Mesenchymal stem cell (in vitro differentiated cells and primary cell): ENCODE data around the gene ATP1A2.

Experiments used
- DNase-seq: peaks from one replicate; pipeline ENCODE4 v3.0.0-alpha.2; 2013
- H2AFZ ChIP-seq: one replicate; pipeline ENCODE4 v1.6.1; 2013; ENCODE audit warnings: low read depth, mild to moderate bottlenecking, control low read depth, inconsistent platforms, low read length, moderate library complexity
- H2AK5ac ChIP-seq: 2 replicates; pipeline ENCODE4 v1.6.1; 2013; ENCODE audit warnings: low read length, moderate library complexity, mild to moderate bottlenecking, inconsistent platforms; ENCODE audit not compliant: severe bottlenecking
- H2BK120ac ChIP-seq: one replicate; pipeline ENCODE4 v1.6.1; 2013; ENCODE audit warnings: low read depth, mild to moderate bottlenecking, inconsistent platforms, low read length, moderate library complexity
- H2BK12ac ChIP-seq, 2 experiments: one replicate each; pipeline ENCODE4 v1.6.1; 2013; ENCODE audit warnings: inconsistent platforms in 2 of 2, low read length in 2 of 2, mild to moderate bottlenecking in 2 of 2, moderate library complexity in 2 of 2, control low read depth in 1 of 2
- H2BK15ac ChIP-seq: one replicate; pipeline ENCODE4 v1.6.1; 2013; ENCODE audit warnings: mild to moderate bottlenecking, low read depth, inconsistent platforms; ENCODE audit not compliant: poor library complexity, severe bottlenecking
- H2BK5ac ChIP-seq: 2 replicates; pipeline ENCODE4 v1.6.1; 2013; ENCODE audit warnings: low read depth, mild to moderate bottlenecking, low read length, control low read depth, inconsistent platforms; ENCODE audit not compliant: poor library complexity, severe bottlenecking
- H3K14ac ChIP-seq, 2 experiments: one replicate each; pipeline ENCODE4 v1.6.1; 2013; ENCODE audit warnings: inconsistent platforms in 2 of 2, low read length in 2 of 2, control low read depth in 1 of 2, mild to moderate bottlenecking in 1 of 2, moderate library complexity in 1 of 2
- H3K18ac ChIP-seq, 2 experiments: one replicate each; pipeline ENCODE4 v1.6.1; 2013; ENCODE audit warnings: inconsistent platforms in 2 of 2, low read length in 2 of 2, control low read depth in 1 of 2, low read depth in 1 of 2, mild to moderate bottlenecking in 1 of 2
- H3K23ac ChIP-seq, 2 experiments: one replicate each; pipeline ENCODE4 v1.6.1; 2013; ENCODE audit warnings: inconsistent platforms in 2 of 2, low read length in 2 of 2, mild to moderate bottlenecking in 2 of 2, moderate library complexity in 2 of 2, control low read depth in 1 of 2
- H3K27ac ChIP-seq: 2 replicates; pipeline ENCODE4 v1.5.1; 2013; ENCODE audit warnings: mild to moderate bottlenecking, moderate library complexity, low read length, control low read depth, inconsistent platforms; ENCODE audit not compliant: poor library complexity, severe bottlenecking
- H3K27me3 ChIP-seq, 2 experiments: 2 replicates each; pipeline versions ENCODE4 v1.6.1 to v1.7.0; 2013; ENCODE audit warnings: low read length in 2 of 2, mild to moderate bottlenecking in 2 of 2, moderate library complexity in 2 of 2, control low read depth in 1 of 2, inconsistent platforms in 1 of 2; ENCODE audit not compliant: control insufficient read depth in 1 of 2, insufficient read depth in 1 of 2
- H3K36me3 ChIP-seq, 2 experiments: 2 replicates each; pipeline versions ENCODE4 v1.6.1 to v1.7.0; 2013; ENCODE audit warnings: low read length in 2 of 2, control low read depth in 1 of 2, inconsistent platforms in 1 of 2, low read depth in 1 of 2, mild to moderate bottlenecking in 1 of 2; ENCODE audit not compliant: insufficient read depth in 2 of 2, control insufficient read depth in 1 of 2
- H3K4ac ChIP-seq, 2 experiments: one replicate each; pipeline ENCODE4 v1.6.1; 2013; ENCODE audit warnings: inconsistent platforms in 2 of 2, low read length in 2 of 2, mild to moderate bottlenecking in 2 of 2, moderate library complexity in 2 of 2, control low read depth in 1 of 2, low read depth in 1 of 2
- H3K4me1 ChIP-seq: 2 replicates; pipeline ENCODE4 v1.6.1; 2013; ENCODE audit warnings: low read depth, low read length, control low read depth; ENCODE audit not compliant: control insufficient read depth, insufficient read depth
- H3K4me2 ChIP-seq: 2 replicates; pipeline ENCODE4 v1.6.1; 2013; ENCODE audit warnings: low read length, mild to moderate bottlenecking, inconsistent platforms; ENCODE audit not compliant: poor library complexity, severe bottlenecking
- H3K4me3 ChIP-seq, 2 experiments: 2 replicates each; pipeline versions ENCODE4 v1.5.1 to v1.7.0; 2013; ENCODE audit warnings: low read length in 2 of 2, mild to moderate bottlenecking in 2 of 2, control low read depth in 1 of 2, low read depth in 1 of 2; ENCODE audit not compliant: insufficient read depth in 1 of 2
- H3K79me1 ChIP-seq: replicated peaks from 2 replicates; pipeline ENCODE4 v1.6.1; 2013; ENCODE audit warnings: mild to moderate bottlenecking, control low read depth, low read length, inconsistent platforms; ENCODE audit not compliant: poor library complexity, severe bottlenecking
- H3K9ac ChIP-seq: 2 replicates; pipeline ENCODE4 v1.7.0; 2013; ENCODE audit warnings: mild to moderate bottlenecking, low read length, moderate library complexity
- H3K9me3 ChIP-seq: 2 replicates; pipeline ENCODE4 v1.7.0; 2013; ENCODE audit warnings: mild to moderate bottlenecking, low read length; ENCODE audit not compliant: control insufficient read depth
- H4K8ac ChIP-seq: one replicate; pipeline ENCODE4 v1.6.1; 2013; ENCODE audit warnings: inconsistent platforms, mild to moderate bottlenecking, low read length, moderate library complexity
- H4K91ac ChIP-seq: one replicate; pipeline ENCODE4 v1.6.1; 2013; ENCODE audit warnings: mild to moderate bottlenecking, low read length, inconsistent platforms
- WGBS: methylation state at CpG from one replicate; pipeline ENCODE4 v1.1.7; 2013; ENCODE audit warnings: mixed read lengths; 5-methylcytosine and 5-hydroxymethylcytosine counted together

The ATP1A2 gene

DNA sequence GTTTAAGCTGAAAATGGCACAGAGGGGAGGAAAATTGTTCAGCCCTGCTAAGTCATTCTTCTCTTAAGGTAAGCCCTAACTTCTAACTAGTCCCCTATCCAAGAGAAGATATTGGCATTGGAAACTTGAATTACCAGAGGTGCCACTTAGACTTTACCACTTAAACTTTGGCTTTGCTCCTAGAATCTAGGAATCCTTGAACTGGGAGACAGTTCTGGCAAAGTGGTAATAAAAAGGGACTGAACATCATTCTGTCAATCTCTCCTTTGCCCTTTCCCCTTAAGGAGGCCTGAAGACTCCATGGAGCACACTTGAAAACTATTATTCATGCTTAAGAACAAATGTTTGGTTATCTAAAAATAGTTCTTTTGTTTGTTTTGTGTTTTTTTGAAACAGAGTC, 44.3 kb downstream of the ATP1A2 start:
- no peak overlapping the region for H3K27ac ChIP-seq
- no peak overlapping the region for H2BK120ac ChIP-seq
- H3K4me1 ChIP-seq, result peaks cover 4% of the 10 kb centered on the region
- no peaks in the 10 kb centered on the region for H3K79me1 ChIP-seq
- no peak overlapping the region for H3K4ac ChIP-seq
- no peak overlapping the region for H4K91ac ChIP-seq
- H3K9ac ChIP-seq, result no peak overlapping the region
- H2BK5ac ChIP-seq, result no peak overlapping the region
- no peak overlapping the region for H2BK12ac ChIP-seq
- no peak overlapping the region for H2AFZ ChIP-seq
- no peaks in the 10 kb centered on the region for H3K36me3 ChIP-seq
- no peak overlapping the region for H2AK5ac ChIP-seq
- no peak for DNase-seq
- no peak overlapping the region for H3K14ac ChIP-seq
- H3K18ac ChIP-seq, result no peak overlapping the region
- H3K9me3 ChIP-seq, result no peaks in the 10 kb centered on the region
- no peak overlapping the region for H3K4me2 ChIP-seq
- H3K4me3 ChIP-seq, result no peak overlapping the region
- peaks cover 9 to 15% of the 10 kb centered on the region in 2 experiments for H3K27me3 ChIP-seq
- no peak overlapping the region for H2BK15ac ChIP-seq
- no peak overlapping the region for H3K23ac ChIP-seq
- no peak overlapping the region for H4K8ac ChIP-seq

DNA sequence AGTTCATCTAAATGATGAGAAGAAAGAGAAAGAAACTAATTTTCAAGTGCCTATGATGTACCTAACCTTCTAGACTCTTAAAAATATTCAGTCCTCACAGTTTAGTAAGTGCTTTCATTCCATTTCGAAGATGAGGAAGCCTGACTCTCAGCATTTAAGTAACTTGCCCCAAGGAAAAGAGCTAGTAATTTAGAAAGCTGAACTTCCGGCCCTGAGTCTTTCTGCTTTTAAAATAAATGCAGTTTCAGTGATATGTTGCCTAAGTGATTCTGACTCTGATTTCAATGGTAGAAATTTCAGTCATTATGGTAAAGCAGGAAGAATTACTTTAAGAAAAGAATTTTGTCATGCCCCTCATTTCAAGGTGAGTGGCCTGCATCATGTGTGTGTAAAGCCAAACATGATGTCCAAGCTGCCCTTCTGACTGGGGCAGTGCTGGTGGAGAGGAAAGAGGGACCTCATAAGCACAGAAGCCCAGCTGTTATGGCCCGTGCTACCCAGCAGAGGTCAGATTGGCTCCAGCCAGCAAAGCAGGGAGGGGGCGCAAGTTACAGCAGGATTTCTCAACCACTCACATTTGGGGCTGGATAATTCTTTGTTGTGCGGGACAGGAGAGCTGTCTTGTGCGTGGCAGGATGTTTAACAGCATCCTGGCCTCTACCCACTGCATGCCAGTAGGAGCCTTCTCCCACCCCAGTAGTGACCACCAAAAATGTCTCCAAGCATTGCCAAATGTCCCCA, 46.6 kb downstream of the ATP1A2 start:
- H4K8ac ChIP-seq, result no peak overlapping the region
- H3K14ac ChIP-seq, result no peak overlapping the region
- peak; percentile 32 for DNase-seq
- H3K27me3 ChIP-seq, result peaks cover 20 to 27% of the 10 kb centered on the region in 2 experiments
- no peak overlapping the region for H3K27ac ChIP-seq
- peaks cover 4% of the 10 kb centered on the region for H3K4me1 ChIP-seq
- H3K79me1 ChIP-seq, result no peaks in the 10 kb centered on the region
- no peak overlapping the region for H3K4me2 ChIP-seq
- H3K9ac ChIP-seq, result no peak overlapping the region
- no peak overlapping the region for H3K18ac ChIP-seq
- no peak overlapping the region for H3K23ac ChIP-seq
- no peak overlapping the region for H2BK12ac ChIP-seq
- no peak overlapping the region for H3K4ac ChIP-seq
- no peak overlapping the region for H2AK5ac ChIP-seq
- H2BK120ac ChIP-seq, result no peak overlapping the region
- WGBS, result 53% methylated on average over 4 of the region's 6 CpGs
- H2BK5ac ChIP-seq, result no peak overlapping the region
- no peak overlapping the region for H2BK15ac ChIP-seq
- no peak overlapping the region for H3K4me3 ChIP-seq
- no peaks in the 10 kb centered on the region for H3K9me3 ChIP-seq
- peak overlapping the region; percentile 67 for H4K91ac ChIP-seq
- no peak overlapping the region for H2AFZ ChIP-seq
- no peaks in the 10 kb centered on the region for H3K36me3 ChIP-seq

DNA sequence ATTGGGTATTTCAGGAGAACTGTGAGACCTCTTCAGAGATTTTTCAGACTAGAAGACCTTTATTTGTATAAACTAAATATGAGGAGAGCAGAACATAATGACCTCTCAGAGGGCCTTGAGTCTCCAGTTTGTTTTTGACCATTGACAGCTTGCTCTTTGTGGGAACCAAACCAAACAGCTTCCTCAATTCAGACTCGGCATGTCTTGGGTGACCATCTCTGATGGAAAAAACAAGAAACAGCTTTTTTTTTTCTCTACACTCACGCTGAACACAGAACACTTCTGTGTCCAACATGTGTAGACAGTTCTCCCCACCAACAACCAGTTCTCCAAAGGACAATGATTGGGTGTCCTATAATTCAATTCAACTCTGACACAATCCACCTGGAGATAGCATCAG, 47.4 kb downstream of the ATP1A2 start:
- no peak overlapping the region for H3K4ac ChIP-seq
- no peak overlapping the region for H2BK12ac ChIP-seq
- H2BK5ac ChIP-seq, result no peak overlapping the region
- no peaks in the 10 kb centered on the region for H3K36me3 ChIP-seq
- no peak overlapping the region for H4K91ac ChIP-seq
- H2AK5ac ChIP-seq, result no peak overlapping the region
- no peak overlapping the region for H3K9ac ChIP-seq
- H3K9me3 ChIP-seq, result no peaks in the 10 kb centered on the region
- DNase-seq, result no peak
- H3K23ac ChIP-seq, result no peak overlapping the region
- no peak overlapping the region for H3K4me3 ChIP-seq
- H4K8ac ChIP-seq, result no peak overlapping the region
- no peak overlapping the region for H2BK120ac ChIP-seq
- H3K79me1 ChIP-seq, result no peaks in the 10 kb centered on the region
- peaks cover 4% of the 10 kb centered on the region for H3K4me1 ChIP-seq
- no peak overlapping the region for H3K27ac ChIP-seq
- peaks cover 21 to 27% of the 10 kb centered on the region in 2 experiments for H3K27me3 ChIP-seq
- H2AFZ ChIP-seq, result no peak overlapping the region
- WGBS, result 91% methylated on average over 2 of the region's 2 CpGs
- H3K18ac ChIP-seq, result no peak overlapping the region
- no peak overlapping the region for H3K4me2 ChIP-seq
- H3K14ac ChIP-seq, result no peak overlapping the region
- H2BK15ac ChIP-seq, result no peak overlapping the region

DNA sequence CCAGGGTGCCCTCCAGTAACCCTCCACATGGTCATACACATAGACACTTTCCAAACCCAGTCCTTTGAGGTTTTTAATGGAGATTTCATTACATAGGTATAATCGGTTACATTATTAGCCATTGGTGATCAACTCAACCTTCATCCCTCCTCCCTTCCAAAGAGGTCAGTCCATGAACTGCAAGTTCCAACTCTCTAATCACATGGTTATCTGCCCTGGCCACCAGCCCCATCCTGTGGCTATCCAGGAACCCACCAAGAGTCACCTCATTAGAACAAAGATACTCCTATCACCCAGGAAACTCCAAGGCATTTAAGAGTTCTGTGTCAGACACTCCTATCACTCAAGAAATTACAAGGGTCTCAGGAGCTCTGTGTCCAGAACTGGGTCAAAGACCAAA, 48.1 kb downstream of the ATP1A2 start:
- Histone ChIP-seq H3K4me1 (peaks cover 4% of the 10 kb centered on the region), H3K4ac (no peak overlapping the region), H3K27ac (no peak overlapping the region), H3K14ac (no peak overlapping the region), H4K91ac (no peak overlapping the region), H2AFZ (no peak overlapping the region), H3K23ac (no peak overlapping the region), H2BK12ac (no peak overlapping the region), H2BK15ac (no peak overlapping the region), H2BK120ac (no peak overlapping the region), H3K79me1 (no peaks in the 10 kb centered on the region), H3K4me2 (no peak overlapping the region), H3K4me3 (no peak overlapping the region), H3K9ac (no peak overlapping the region), H3K27me3 (peaks cover 18 to 27% of the 10 kb centered on the region in 2 experiments), H4K8ac (no peak overlapping the region), H3K18ac (no peak overlapping the region), H2AK5ac (no peak overlapping the region), H3K36me3 (no peaks in the 10 kb centered on the region), H3K9me3 (no peaks in the 10 kb centered on the region), H2BK5ac (no peak overlapping the region)
- no peak for DNase-seq
- 100% methylated on average over 1 of the region's 1 CpG for WGBS
